PC-3 (cell line): Measurements from ENCODE around the gene LSR. TPM values are rescaled to one million over a fixed set of nuclear protein-coding genes. Genes with fewer than 3 reads are reported as not detected.
A peak's percentile ranks its signal among the peaks of the same experiment; 100 is the strongest.

Experiments
- ATAC-seq: fragments of 200-7000 bp; cut with Tn5 transposase; 2 replicates; pipeline ENCODE4 v1.9.1; 2020; ENCODE audit warnings: mild to moderate bottlenecking, moderate library complexity
- BruUV-seq: library from RNA; stranded (reverse); fragments of 400-500 nt; replicated peaks from 2 replicates; lab custom pipeline; 2021; lab: Mats Ljungman, UMichigan
- CTCF ChIA-PET: fragments of 300-600 bp; sonication (Branson Sonifier 250); formaldehyde crosslinking; loops from one replicate; lab custom pipeline; 2022; ENCODE audit warnings: antibody characterized with exemption; lab: Charles Lee
- POLR2A ChIA-PET: fragments of 300-600 bp; sonication (Branson Sonifier 250); formaldehyde crosslinking; loops from one replicate; lab custom pipeline; 2022; ENCODE audit warnings: antibody characterized with exemption; ENCODE audit not compliant: unreplicated experiment; lab: Charles Lee
- DNase-seq: peaks from one replicate; pipeline ENCODE4 v3.0.0-alpha.2; 2015
- H2AFZ ChIP-seq: fragments of 300-600 bp; sonication (generic); 2 replicates; pipeline ENCODE4 v1.6.0; 2016; ENCODE audit warnings: antibody characterized with exemption, low read length
- H3F3A ChIP-seq: fragments of 300-600 bp; sonication (generic); one replicate; pipeline ENCODE4 v1.6.0; 2017; ENCODE audit warnings: antibody characterized with exemption, low read length, control low read depth, mild to moderate bottlenecking; ENCODE audit not compliant: unreplicated experiment
- H3K27ac ChIP-seq: fragments of 300-600 bp; sonication (generic); 2 replicates; pipeline ENCODE4 v1.5.1; 2016; ENCODE audit warnings: mild to moderate bottlenecking, low read length
- H3K27me3 ChIP-seq: fragments of 300-600 bp; sonication (generic); 2 replicates; pipeline ENCODE4 v1.6.1; 2016; ENCODE audit warnings: low read length, mixed read lengths
- H3K36me3 ChIP-seq: fragments of 300-600 bp; sonication (generic); 2 replicates; pipeline ENCODE4 v1.6.1; 2016; ENCODE audit warnings: low read depth, mixed run types, low read length, mixed read lengths
- H3K4me1 ChIP-seq: fragments of 300-600 bp; sonication (generic); 2 replicates; pipeline ENCODE4 v1.5.1; 2016; ENCODE audit warnings: low read length; ENCODE audit not compliant: insufficient read depth
- H3K4me2 ChIP-seq: fragments of 300-600 bp; sonication (generic); 2 replicates; pipeline ENCODE4 v1.6.0; 2016; ENCODE audit warnings: low read length
- H3K4me3 ChIP-seq: fragments of 300-600 bp; sonication (generic); 2 replicates; pipeline ENCODE4 v1.5.1; 2016; ENCODE audit warnings: mild to moderate bottlenecking, low read length, mixed read lengths
- H3K79me2 ChIP-seq: fragments of 300-600 bp; sonication (generic); 2 replicates; pipeline ENCODE4 v1.6.1; 2017; ENCODE audit warnings: low read length, mixed read lengths
- H3K9ac ChIP-seq: fragments of 300-600 bp; sonication (generic); 2 replicates; pipeline ENCODE4 v1.6.0; 2016; ENCODE audit warnings: mild to moderate bottlenecking, low read length
- H3K9me2 ChIP-seq: fragments of 300-600 bp; sonication (generic); replicated peaks from 2 replicates; pipeline ENCODE4 v1.6.1; 2016; ENCODE audit warnings: mixed run types, low read length, mixed read lengths
- H3K9me3 ChIP-seq: fragments of 300-600 bp; sonication (generic); 2 replicates; pipeline ENCODE4 v1.6.1; 2016; ENCODE audit warnings: low read length, mixed read lengths
- H4K20me1 ChIP-seq: fragments of 300-600 bp; sonication (generic); 2 replicates; pipeline ENCODE4 v1.6.1; 2016; ENCODE audit warnings: low read length, mixed read lengths
- EZH2 ChIP-seq: fragments of 300-600 bp; sonication (generic); IDR thresholded peaks from one replicate; pipeline ENCODE4 v1.6.1; 2017; ENCODE audit warnings: antibody characterized with exemption, mild to moderate bottlenecking, low read length; ENCODE audit not compliant: unreplicated experiment
- EZH2phosphoT487 ChIP-seq: fragments of 300-600 bp; sonication (generic); IDR thresholded peaks from 2 replicates; pipeline ENCODE4 v1.6.1; 2018; ENCODE audit warnings: mild to moderate bottlenecking, antibody characterized with exemption, low read length, borderline replicate concordance
- intact Hi-C: fragments of 100-400 bp; cut with micrococcal nuclease; formaldehyde crosslinking; loops from 2 replicates; pipeline ENCODE4 v1.9.0; 2023
- total RNA-seq: library from RNA; depleted of rRNA; stranded (reverse); fragments of >200 nt; gene quantifications from 2 replicates; pipeline ENCODE4 v1.2.3, GENCODE V29; 2014
- TF ChIP-seq, protein P1 (sequence below): fragments of 300-600 bp; sonication (generic); conservative IDR thresholded peaks from 2 replicates; pipeline ENCODE4 v1.5.1; 2017; ENCODE audit warnings: antibody characterized with exemption, low read depth, mild to moderate bottlenecking, low read length

Gene LSR
- total RNA-seq, 1 experiment from 2014 or later, result 91.0 TPM

DNA sequence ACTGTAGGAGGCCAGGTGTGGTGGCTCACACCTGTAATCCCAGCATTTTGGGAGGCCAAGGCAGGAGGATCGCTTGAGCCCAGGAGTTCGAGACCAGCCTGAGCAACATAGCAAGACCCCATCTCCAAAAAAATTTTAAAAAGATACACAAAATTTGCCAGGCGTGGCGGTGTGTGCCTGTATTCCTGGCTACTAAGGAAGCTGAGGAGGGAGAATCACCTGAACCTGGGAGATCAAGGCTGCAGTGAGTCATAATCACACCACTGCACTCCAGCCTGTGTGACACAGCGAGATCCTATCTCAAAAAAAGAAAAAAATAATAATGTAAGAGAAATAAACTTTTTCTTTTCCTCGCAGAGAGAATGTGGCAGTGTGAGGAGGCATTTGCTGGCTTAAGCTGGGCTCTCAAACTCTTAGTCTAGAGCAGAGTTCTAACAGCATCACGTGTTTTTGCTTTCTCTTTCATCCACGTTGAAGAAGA, 41.4 kb upstream of the LSR start:
- no peak overlapping the region for H3K27ac ChIP-seq
- TF ChIP-seq EZH2phosphoT487 (no peak), EZH2 (no peak)
- TF ChIP-seq, protein P1, sequence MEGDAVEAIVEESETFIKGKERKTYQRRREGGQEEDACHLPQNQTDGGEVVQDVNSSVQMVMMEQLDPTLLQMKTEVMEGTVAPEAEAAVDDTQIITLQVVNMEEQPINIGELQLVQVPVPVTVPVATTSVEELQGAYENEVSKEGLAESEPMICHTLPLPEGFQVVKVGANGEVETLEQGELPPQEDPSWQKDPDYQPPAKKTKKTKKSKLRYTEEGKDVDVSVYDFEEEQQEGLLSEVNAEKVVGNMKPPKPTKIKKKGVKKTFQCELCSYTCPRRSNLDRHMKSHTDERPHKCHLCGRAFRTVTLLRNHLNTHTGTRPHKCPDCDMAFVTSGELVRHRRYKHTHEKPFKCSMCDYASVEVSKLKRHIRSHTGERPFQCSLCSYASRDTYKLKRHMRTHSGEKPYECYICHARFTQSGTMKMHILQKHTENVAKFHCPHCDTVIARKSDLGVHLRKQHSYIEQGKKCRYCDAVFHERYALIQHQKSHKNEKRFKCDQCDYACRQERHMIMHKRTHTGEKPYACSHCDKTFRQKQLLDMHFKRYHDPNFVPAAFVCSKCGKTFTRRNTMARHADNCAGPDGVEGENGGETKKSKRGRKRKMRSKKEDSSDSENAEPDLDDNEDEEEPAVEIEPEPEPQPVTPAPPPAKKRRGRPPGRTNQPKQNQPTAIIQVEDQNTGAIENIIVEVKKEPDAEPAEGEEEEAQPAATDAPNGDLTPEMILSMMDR, result no peak
- no peaks in the 10 kb centered on the region for H3K9me2 ChIP-seq
- H3K4me3 ChIP-seq, result no peak overlapping the region
- no peaks in the 10 kb centered on the region for H3K9me3 ChIP-seq
- ChIA-PET CTCF (no interaction called here), POLR2A (no interaction called here)
- DNase-seq (peak; percentile 19), ATAC-seq (no peak)
- no peak overlapping the region for H3K4me2 ChIP-seq
- H2AFZ ChIP-seq, result no peak overlapping the region
- H3K79me2 ChIP-seq, result no peaks in the 10 kb centered on the region
- H3K4me1 ChIP-seq, result no peaks in the 10 kb centered on the region
- no peaks in the 10 kb centered on the region for H4K20me1 ChIP-seq
- no peaks in the 10 kb centered on the region for H3F3A ChIP-seq
- no TSS peak for BruUV-seq
- no peak overlapping the region for H3K9ac ChIP-seq
- H3K27me3 ChIP-seq, result no peaks in the 10 kb centered on the region
- intact Hi-C loops, result no loop called here
- no peaks in the 10 kb centered on the region for H3K36me3 ChIP-seq

DNA sequence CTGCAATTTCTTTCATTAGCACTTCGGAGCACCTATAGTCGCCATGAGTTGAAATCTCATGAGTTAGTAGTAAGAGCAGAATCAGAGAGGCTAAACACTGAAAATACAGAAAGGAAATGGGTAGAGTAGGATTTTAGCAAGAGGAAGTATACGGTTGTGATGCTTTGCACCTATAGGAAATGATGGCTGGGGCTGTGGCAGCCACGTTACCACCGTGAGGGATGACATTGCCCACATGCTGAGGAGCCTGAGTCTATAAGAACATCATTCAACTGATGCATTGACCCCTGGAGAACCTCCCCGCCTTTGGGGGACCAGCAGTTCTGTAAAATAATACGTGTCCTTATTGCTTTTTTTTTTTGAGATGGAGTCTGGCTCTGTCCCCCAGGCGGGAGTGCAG, 40.7 kb upstream of the LSR start:
- DNase-seq (no peak), ATAC-seq (no peak)
- BruUV-seq, result no TSS peak
- Histone ChIP-seq H3K4me3 (no peak overlapping the region), H3K4me2 (no peak overlapping the region), H3K27me3 (no peaks in the 10 kb centered on the region), H3K79me2 (no peaks in the 10 kb centered on the region), H3K4me1 (no peaks in the 10 kb centered on the region), H3K36me3 (no peaks in the 10 kb centered on the region), H2AFZ (no peak overlapping the region), H3K9me2 (no peaks in the 10 kb centered on the region), H3K27ac (no peak overlapping the region), H4K20me1 (no peaks in the 10 kb centered on the region), H3F3A (no peaks in the 10 kb centered on the region), H3K9ac (no peak overlapping the region), H3K9me3 (no peaks in the 10 kb centered on the region)
- CTCF ChIA-PET, result no interaction called here
- intact Hi-C loops, result no loop called here
- TF ChIP-seq EZH2, result no peak
- TF ChIP-seq EZH2phosphoT487, result no peak
- TF ChIP-seq, protein P1, result no peak
- POLR2A ChIA-PET, result no interaction called here

DNA sequence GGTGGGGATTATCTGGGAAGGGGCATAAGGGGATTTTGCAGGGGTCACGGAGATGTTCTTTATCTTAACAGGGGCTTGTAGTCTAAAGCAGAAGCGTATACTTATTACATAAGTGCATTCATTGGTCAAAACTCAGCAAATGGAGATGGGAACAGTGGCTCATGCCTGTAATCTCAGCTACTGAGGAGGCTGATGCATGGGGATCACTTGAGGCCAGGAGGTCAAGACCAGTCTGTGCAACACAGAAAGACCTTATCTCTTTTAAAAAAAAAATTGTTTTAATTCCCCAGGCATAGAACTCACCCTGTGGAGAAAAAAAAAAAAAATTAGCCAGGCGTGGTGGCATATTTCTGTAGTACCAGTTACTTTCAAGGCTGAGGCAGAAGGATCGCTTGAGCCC, 39.2 kb upstream of the LSR start:
- Histone ChIP-seq H3K4me2 (no peak overlapping the region), H3K9me3 (no peaks in the 10 kb centered on the region), H3K4me1 (peaks cover 11% of the 10 kb centered on the region), H3K27me3 (no peaks in the 10 kb centered on the region), H3K9ac (no peak overlapping the region), H3F3A (no peaks in the 10 kb centered on the region), H2AFZ (no peak overlapping the region), H4K20me1 (no peaks in the 10 kb centered on the region), H3K4me3 (no peak overlapping the region), H3K27ac (no peak overlapping the region), H3K79me2 (no peaks in the 10 kb centered on the region), H3K36me3 (no peaks in the 10 kb centered on the region), H3K9me2 (no peaks in the 10 kb centered on the region)
- no TSS peak for BruUV-seq
- POLR2A ChIA-PET, result no interaction called here
- CTCF ChIA-PET, result no interaction called here
- ATAC-seq, result no peak
- no peak for DNase-seq
- intact Hi-C loops, result no loop called here
- TF ChIP-seq, protein P1, result no peak
- TF ChIP-seq EZH2phosphoT487, result no peak
- TF ChIP-seq EZH2, result no peak
